ENCODE results near the gene TMC3. TPM values are rescaled to one million over a fixed set of nuclear protein-coding genes. Genes with fewer than 3 reads are reported as not detected.

TMC3 gene
- total and polyA plus RNA-seq, 12 donors, result 0.03 to 0.08 (median 0.04) TPM; not detected in 9

DNA sequence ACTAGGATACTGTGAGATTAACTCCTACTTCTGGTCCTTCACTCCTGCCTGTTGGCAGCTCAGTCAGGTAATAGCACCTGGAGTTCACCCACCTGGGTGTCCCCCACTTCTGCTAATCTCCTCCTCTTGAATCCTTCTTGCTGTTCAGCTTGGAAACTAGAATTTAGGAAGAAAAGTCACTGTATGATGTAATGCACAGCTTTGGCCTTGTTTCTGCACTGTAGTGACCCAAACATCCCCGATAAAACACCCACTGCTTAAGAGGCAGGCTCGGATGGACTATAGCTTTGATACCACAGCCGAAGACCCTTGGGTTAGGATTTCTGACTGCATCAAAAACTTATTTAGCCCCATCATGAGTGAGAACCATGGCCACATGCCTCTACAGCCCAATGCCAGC is 74.9 kb downstream of the TMC3 start:
- intact Hi-C loops (cut with DNase I), result no loop called here
- Histone ChIP-seq H3K27ac (no peak overlapping the region), H3K27me3 (peaks cover 3% of the 10 kb centered on the region), H3K4me3 (no peak overlapping the region), H3K9me3 (replicated peaks in 1 of 3) (no peaks in the 10 kb centered on the region), H3K4me1 (replicated peaks in 1 of 2) (peaks cover 0 to 29% of the 10 kb centered on the region in 2 donors), H3K36me3 (replicated peaks in 1 of 2) (no peaks in the 10 kb centered on the region)
- no peak for DNase-seq
- WGBS, 4 donors, result 68 to 78% (median 72%) methylated on average over 3 of the region's 3 CpGs
- TF ChIP-seq, protein P1, sequence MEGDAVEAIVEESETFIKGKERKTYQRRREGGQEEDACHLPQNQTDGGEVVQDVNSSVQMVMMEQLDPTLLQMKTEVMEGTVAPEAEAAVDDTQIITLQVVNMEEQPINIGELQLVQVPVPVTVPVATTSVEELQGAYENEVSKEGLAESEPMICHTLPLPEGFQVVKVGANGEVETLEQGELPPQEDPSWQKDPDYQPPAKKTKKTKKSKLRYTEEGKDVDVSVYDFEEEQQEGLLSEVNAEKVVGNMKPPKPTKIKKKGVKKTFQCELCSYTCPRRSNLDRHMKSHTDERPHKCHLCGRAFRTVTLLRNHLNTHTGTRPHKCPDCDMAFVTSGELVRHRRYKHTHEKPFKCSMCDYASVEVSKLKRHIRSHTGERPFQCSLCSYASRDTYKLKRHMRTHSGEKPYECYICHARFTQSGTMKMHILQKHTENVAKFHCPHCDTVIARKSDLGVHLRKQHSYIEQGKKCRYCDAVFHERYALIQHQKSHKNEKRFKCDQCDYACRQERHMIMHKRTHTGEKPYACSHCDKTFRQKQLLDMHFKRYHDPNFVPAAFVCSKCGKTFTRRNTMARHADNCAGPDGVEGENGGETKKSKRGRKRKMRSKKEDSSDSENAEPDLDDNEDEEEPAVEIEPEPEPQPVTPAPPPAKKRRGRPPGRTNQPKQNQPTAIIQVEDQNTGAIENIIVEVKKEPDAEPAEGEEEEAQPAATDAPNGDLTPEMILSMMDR (IDR thresholded peaks at IDR 0.05), result no peak
- TF ChIP-seq POLR2A (IDR thresholded peaks at IDR 0.05), result no peak

DNA sequence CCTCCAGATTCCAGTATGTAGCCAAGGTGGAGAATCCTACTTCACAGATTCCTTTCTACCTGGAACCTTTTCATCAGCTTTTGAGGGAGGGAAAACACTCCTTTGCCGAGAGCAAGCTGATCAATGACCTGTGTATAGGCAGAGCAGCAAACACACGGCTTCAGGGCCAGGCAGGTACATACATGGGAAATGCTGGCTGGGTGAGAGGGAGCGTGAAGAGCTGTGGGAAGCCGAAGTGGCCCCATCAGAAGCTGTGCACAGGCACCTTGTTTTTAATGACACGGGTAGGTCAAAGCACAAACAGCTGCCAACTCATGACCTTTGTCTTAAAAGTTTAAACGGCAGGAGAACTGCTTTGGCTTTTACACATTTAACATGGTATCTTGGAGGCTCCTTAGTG is 75.4 kb downstream of the TMC3 start:
- DNase-seq, result no peak
- 55 to 79% (median 73%) methylated on average over 6 of the region's 6 CpGs for WGBS, 4 donors

DNA sequence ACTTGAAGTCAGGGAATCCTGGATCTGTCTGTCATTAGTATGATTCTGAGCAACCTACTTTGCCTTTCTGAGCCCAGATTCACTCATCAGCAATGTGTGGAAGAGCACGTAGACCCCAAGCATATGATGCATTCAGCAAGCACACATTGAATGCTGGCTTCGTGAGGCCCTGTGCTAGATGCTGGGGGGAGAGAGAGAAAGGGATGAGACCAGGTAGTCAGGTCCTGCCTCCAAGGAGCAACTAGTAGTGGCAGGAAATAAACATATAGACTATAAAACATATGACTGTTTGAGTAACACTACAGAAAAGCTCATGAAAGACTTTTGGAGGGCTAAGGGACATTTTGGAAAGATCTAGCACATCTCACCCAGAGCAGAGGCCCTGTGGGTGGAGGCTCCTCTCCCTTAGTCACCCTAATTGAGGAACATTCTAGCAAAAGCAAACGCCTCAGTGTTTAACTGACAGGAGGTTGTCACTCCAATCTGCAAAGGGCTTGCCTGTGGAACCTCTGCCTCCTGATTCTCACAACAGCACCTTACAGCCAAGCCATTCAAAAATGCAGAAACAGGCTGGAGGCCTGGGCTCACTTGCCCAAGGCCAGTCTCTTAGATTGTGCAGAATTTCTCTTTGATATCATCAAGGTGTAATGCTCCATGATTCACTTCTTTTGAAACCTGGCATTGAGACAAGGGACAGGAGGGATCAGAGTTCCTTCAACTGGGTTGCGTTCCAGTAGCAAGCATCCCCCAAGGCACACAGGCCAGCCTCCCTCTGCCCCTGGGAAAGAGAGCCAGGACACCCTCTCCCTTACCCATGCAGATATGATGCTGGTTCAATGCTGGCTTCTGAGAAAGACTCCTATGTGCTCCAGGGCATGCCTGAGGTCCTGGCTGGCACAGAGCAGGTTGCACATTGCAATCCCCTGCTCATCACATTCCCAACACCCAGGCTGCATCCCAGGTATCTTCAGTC is 76.1 kb downstream of the TMC3 start:
- DNase-seq, result no peak
- Histone ChIP-seq H3K4me3 (peak overlapping the region in 1 of 4 donors; percentile 35), H3K36me3 (replicated peaks in 1 of 2) (no peaks in the 10 kb centered on the region), H3K27ac (peak overlapping the region in 2 of 5 donors; percentile 71 to 76), H3K27me3 (peaks cover 3% of the 10 kb centered on the region), H3K9me3 (replicated peaks in 1 of 3) (no peaks in the 10 kb centered on the region), H3K4me1 (replicated peaks in 1 of 2) (peaks cover 0 to 18% of the 10 kb centered on the region in 2 donors)
- TF ChIP-seq, protein P1 (IDR thresholded peaks at IDR 0.05), result no peak
- TF ChIP-seq POLR2A (IDR thresholded peaks at IDR 0.05), result no peak
- intact Hi-C loops (cut with DNase I), result no loop called here
- 53 to 79% (median 69%) methylated on average over 4 of the region's 4 CpGs for WGBS, 4 donors

More for the DNA sequence above, 75.4 kb downstream of the TMC3 start:
- no peak overlapping the region for H3K27ac ChIP-seq
- TF ChIP-seq, protein P1 (IDR thresholded peaks at IDR 0.05), result no peak
- no peak for TF ChIP-seq POLR2A (IDR thresholded peaks at IDR 0.05)
- peaks cover 0 to 24% of the 10 kb centered on the region in 2 donors for H3K4me1 ChIP-seq (replicated peaks in 1 of 2)
- H3K36me3 ChIP-seq (replicated peaks in 1 of 2), result no peaks in the 10 kb centered on the region
- intact Hi-C loops (cut with DNase I), result no loop called here
- no peaks in the 10 kb centered on the region for H3K9me3 ChIP-seq (replicated peaks in 1 of 3)
- peaks cover 3% of the 10 kb centered on the region for H3K27me3 ChIP-seq
- H3K4me3 ChIP-seq, result no peak overlapping the region

DNA sequence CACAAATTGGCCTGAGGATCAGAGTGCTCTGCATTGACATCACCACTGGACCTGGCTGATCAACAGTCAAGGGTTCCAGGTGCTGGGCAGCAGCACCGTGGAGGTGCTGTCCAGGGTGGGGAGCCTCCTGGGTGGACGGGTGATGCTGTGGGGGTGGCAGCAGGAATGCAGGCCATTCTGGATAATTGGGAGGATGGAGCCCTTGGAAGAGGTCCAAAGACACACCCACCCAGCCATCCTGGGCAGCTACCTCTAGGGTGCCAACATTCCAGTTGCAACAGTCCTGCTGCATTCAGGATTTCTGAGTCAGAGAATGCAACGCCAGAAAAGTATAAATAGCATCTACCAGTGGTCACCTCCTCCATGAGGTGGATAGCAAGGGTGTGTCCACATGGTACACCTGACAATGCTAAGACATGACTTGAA is 76.9 kb downstream of the TMC3 start:
- no peak for DNase-seq
- intact Hi-C loops (cut with DNase I), result no loop called here
- H3K4me1 ChIP-seq (replicated peaks in 1 of 2), result peaks cover 0 to 18% of the 10 kb centered on the region in 2 donors
- H3K27ac ChIP-seq, result peak overlapping the region in 2 of 5 donors; percentile 71 to 76
- H3K27me3 ChIP-seq, result peaks cover 3% of the 10 kb centered on the region
- H3K36me3 ChIP-seq (replicated peaks in 1 of 2), result no peaks in the 10 kb centered on the region
- no peaks in the 10 kb centered on the region for H3K9me3 ChIP-seq (replicated peaks in 1 of 3)
- WGBS, 4 donors, result 44 to 55% (median 49%) methylated on average over 3 of the region's 3 CpGs
- peak overlapping the region in 1 of 4 donors; percentile 35 for H3K4me3 ChIP-seq
- TF ChIP-seq, protein P1 (IDR thresholded peaks at IDR 0.05), result no peak
- TF ChIP-seq POLR2A (IDR thresholded peaks at IDR 0.05), result no peak

Data from adrenal gland (tissue), 12 donors.